ENCODE measurements around the gene FGF2.

GRCh38 chr4:122865425-122865824 lies 38.8 kb downstream of the FGF2 start:
- TF ChIP-seq CTCF (IDR thresholded peaks at IDR 0.05) (no peak), EP300 (IDR thresholded peaks at IDR 0.05) (no peak), POLR2AphosphoS5 (IDR thresholded peaks at IDR 0.05) (no peak), POLR2A (IDR thresholded peaks at IDR 0.05; ENCODE audit: low read depth) (no peak)
